ENCODE results near the gene LEMD1. TPM values are rescaled to one million over a fixed set of nuclear protein-coding genes. Genes with fewer than 3 reads are reported as not detected.

Gene LEMD1
- total RNA-seq, 1 donor from 2014 or later = not detected

GRCh38 chr1:205452933-205453332 is 31.1 kb upstream of the LEMD1 start:
- no peak for DNase-seq (ENCODE audit: low spot score in 2 of 2)
- intact Hi-C loops (cut with DNase I) = no loop called here
- H3K36me3 ChIP-seq = no peaks in the 10 kb centered on the region
- TF ChIP-seq, protein P1, sequence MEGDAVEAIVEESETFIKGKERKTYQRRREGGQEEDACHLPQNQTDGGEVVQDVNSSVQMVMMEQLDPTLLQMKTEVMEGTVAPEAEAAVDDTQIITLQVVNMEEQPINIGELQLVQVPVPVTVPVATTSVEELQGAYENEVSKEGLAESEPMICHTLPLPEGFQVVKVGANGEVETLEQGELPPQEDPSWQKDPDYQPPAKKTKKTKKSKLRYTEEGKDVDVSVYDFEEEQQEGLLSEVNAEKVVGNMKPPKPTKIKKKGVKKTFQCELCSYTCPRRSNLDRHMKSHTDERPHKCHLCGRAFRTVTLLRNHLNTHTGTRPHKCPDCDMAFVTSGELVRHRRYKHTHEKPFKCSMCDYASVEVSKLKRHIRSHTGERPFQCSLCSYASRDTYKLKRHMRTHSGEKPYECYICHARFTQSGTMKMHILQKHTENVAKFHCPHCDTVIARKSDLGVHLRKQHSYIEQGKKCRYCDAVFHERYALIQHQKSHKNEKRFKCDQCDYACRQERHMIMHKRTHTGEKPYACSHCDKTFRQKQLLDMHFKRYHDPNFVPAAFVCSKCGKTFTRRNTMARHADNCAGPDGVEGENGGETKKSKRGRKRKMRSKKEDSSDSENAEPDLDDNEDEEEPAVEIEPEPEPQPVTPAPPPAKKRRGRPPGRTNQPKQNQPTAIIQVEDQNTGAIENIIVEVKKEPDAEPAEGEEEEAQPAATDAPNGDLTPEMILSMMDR (IDR thresholded peaks at IDR 0.05) = no peak
- no peak overlapping the region for H3K27ac ChIP-seq
- H3K4me3 ChIP-seq = no peak overlapping the region
- no peaks in the 10 kb centered on the region for H3K9me3 ChIP-seq
- peaks cover 22% of the 10 kb centered on the region for H3K27me3 ChIP-seq
- peaks cover 4 to 15% of the 10 kb centered on the region in 2 donors for H3K4me1 ChIP-seq

DNA sequence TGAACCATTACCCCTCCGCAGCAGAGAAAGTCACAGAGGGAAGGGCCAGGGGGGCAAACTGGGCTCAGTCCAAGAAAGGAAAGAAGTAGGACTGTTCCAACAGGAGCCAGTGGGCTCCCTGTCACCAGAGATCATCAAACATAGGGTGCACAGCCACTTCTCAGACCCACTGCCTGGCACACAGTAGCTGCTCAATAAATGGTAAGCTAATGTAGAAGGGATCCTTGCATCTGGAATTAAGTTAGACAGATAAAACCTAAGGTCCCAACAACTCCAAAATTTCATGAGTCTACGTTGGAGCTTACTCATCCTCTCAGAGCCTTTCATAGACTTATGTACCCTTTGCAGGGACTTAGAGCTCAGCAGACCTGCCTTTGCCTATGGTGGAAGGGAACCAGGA is 30.5 kb upstream of the LEMD1 start:
- H3K36me3 ChIP-seq = no peaks in the 10 kb centered on the region
- no peak overlapping the region for H3K27ac ChIP-seq
- peaks cover 22% of the 10 kb centered on the region for H3K27me3 ChIP-seq
- H3K4me1 ChIP-seq = peaks cover 4 to 15% of the 10 kb centered on the region in 2 donors
- TF ChIP-seq, protein P1 (IDR thresholded peaks at IDR 0.05) = no peak
- DNase-seq (ENCODE audit: low spot score in 2 of 2) = no peak
- no peaks in the 10 kb centered on the region for H3K9me3 ChIP-seq
- no peak overlapping the region for H3K4me3 ChIP-seq
- intact Hi-C loops (cut with DNase I) = no loop called here

- no peak for DNase-seq (ENCODE audit: low spot score in 2 of 2)
- H3K27me3 ChIP-seq = peaks cover 22% of the 10 kb centered on the region
- no peaks in the 10 kb centered on the region for H3K36me3 ChIP-seq
- TF ChIP-seq, protein P1 (IDR thresholded peaks at IDR 0.05) = no peak
- intact Hi-C loops (cut with DNase I) = no loop called here
- H3K9me3 ChIP-seq = no peaks in the 10 kb centered on the region
- no peak overlapping the region for H3K27ac ChIP-seq
- peaks cover 4 to 11% of the 10 kb centered on the region in 2 donors for H3K4me1 ChIP-seq
- H3K4me3 ChIP-seq = no peak overlapping the region
These were observed 29.9 kb upstream of the LEMD1 start for GRCh38 chr1:205451759-205452164.

GRCh38 chr1:205451202-205451601 is 29.3 kb upstream of the LEMD1 start:
- Histone ChIP-seq H3K4me3 (no peak overlapping the region), H3K27me3 (peaks cover 18% of the 10 kb centered on the region), H3K4me1 (peaks cover 2 to 7% of the 10 kb centered on the region in 2 donors), H3K36me3 (no peaks in the 10 kb centered on the region), H3K9me3 (no peaks in the 10 kb centered on the region), H3K27ac (no peak overlapping the region)
- DNase-seq (ENCODE audit: low spot score in 2 of 2) = no peak
- intact Hi-C loops (cut with DNase I) = no loop called here
- TF ChIP-seq, protein P1 (IDR thresholded peaks at IDR 0.05) = no peak

- Histone ChIP-seq H3K4me3 (no peak overlapping the region), H3K27me3 (peaks cover 11% of the 10 kb centered on the region)
- intact Hi-C loops (cut with DNase I) = no loop called here
These were observed 28.6 kb upstream of the LEMD1 start for GRCh38 chr1:205450448-205450847.

More at GRCh38 chr1:205450448-205450847, 28.6 kb upstream of the LEMD1 start:
- H3K9me3 ChIP-seq = no peaks in the 10 kb centered on the region
- no peak for DNase-seq (ENCODE audit: low spot score in 2 of 2)
- no peak overlapping the region for H3K27ac ChIP-seq
- TF ChIP-seq, protein P1 (IDR thresholded peaks at IDR 0.05) = no peak
- no peaks in the 10 kb centered on the region for H3K36me3 ChIP-seq
- H3K4me1 ChIP-seq = no peaks in the 10 kb centered on the region
